Naive thymus-derived CD4-positive, alpha-beta T cell (primary cell): ENCODE data around the gene INVS. TPM values are rescaled to one million over a fixed set of nuclear protein-coding genes. Genes with fewer than 3 reads are reported as not detected.

ENCODE experiments used
- ATAC-seq: fragments of 150-1000 bp; cut with Tn5 transposase; 2 replicates; pipeline ENCODE4 v1.10.0; 2021; ENCODE audit warnings: mild to moderate bottlenecking, moderate library complexity
- CTCF ChIA-PET: fragments of 350-600 bp; sonication (Branson Sonifier 250); formaldehyde crosslinking; loops from one replicate; lab custom pipeline; 2021; ENCODE audit warnings: antibody characterized with exemption; lab: Charles Lee
- POLR2A ChIA-PET: fragments of 350-600 bp; sonication (Branson Sonifier 250); formaldehyde crosslinking; loops from one replicate; lab custom pipeline; 2021; ENCODE audit warnings: antibody characterized with exemption, inconsistent platforms; lab: Charles Lee
- DNase-seq, 9 donors: peaks; one replicate each; pipeline versions ENCODE4 v3.0.0 to v3.0.0-alpha.2; 2020 to 2022; ENCODE audit warnings: mixed read lengths in 1 of 9
- H3K27ac ChIP-seq: one replicate; pipeline ENCODE4 v1.7.0; 2013; ENCODE audit warnings: mild to moderate bottlenecking, low read depth, low read length, moderate library complexity
- H3K27me3 ChIP-seq, 2 donors: one replicate each; pipeline ENCODE4 v1.7.0; 2013; ENCODE audit warnings: low read length in 2 of 2, mild to moderate bottlenecking in 2 of 2, moderate library complexity in 2 of 2; ENCODE audit not compliant: control insufficient read depth in 2 of 2, insufficient read depth in 2 of 2
- H3K36me3 ChIP-seq, 3 experiments: 1 replicate in 2 of 3; 2 replicates in 1 of 3; pipeline ENCODE4 v1.7.0; 2013; ENCODE audit warnings: low read length in 3 of 3, mild to moderate bottlenecking in 3 of 3, moderate library complexity in 1 of 3; ENCODE audit not compliant: insufficient read depth in 3 of 3, control insufficient read depth in 2 of 3
- H3K4me1 ChIP-seq, 2 donors: one replicate each; pipeline ENCODE4 v1.7.0; 2013; ENCODE audit warnings: low read length in 2 of 2, mild to moderate bottlenecking in 2 of 2, moderate library complexity in 1 of 2; ENCODE audit not compliant: control insufficient read depth in 2 of 2, insufficient read depth in 2 of 2
- H3K4me3 ChIP-seq: 2 replicates; pipeline ENCODE4 v1.7.0; 2013; ENCODE audit warnings: mild to moderate bottlenecking, low read length
- H3K9me3 ChIP-seq, 3 experiments: 1 replicate in 2 of 3; 2 replicates in 1 of 3; pipeline ENCODE4 v1.7.0; 2013; ENCODE audit warnings: low read length in 3 of 3; ENCODE audit not compliant: control insufficient read depth in 2 of 3
- H3K27ac Mint-ChIP-seq, 9 donors: one replicate each; pipeline ENCODE4 v1.8.0; 2020 to 2022; ENCODE audit warnings: mixed read lengths in 9 of 9, mild to moderate bottlenecking in 8 of 9, moderate library complexity in 5 of 9, inconsistent platforms in 2 of 9
- H3K27me3 Mint-ChIP-seq, 5 donors: one replicate each; pipeline ENCODE4 v1.8.0; 2021 to 2022; ENCODE audit warnings: mixed read lengths in 5 of 5, mild to moderate bottlenecking in 1 of 5
- H3K36me3 Mint-ChIP-seq, 5 donors: one replicate each; pipeline ENCODE4 v1.8.0; 2020 to 2022; ENCODE audit warnings: mixed read lengths in 5 of 5, mild to moderate bottlenecking in 3 of 5, inconsistent platforms in 1 of 5
- H3K4me1 Mint-ChIP-seq, 7 donors: one replicate each; pipeline ENCODE4 v1.8.0; 2020 to 2022; ENCODE audit warnings: mixed read lengths in 7 of 7, mild to moderate bottlenecking in 3 of 7, inconsistent platforms in 1 of 7
- H3K4me3 Mint-ChIP-seq, 10 donors: one replicate each; pipeline ENCODE4 v1.8.0; 2020 to 2022; ENCODE audit warnings: mild to moderate bottlenecking in 10 of 10, mixed read lengths in 10 of 10, moderate library complexity in 6 of 10, inconsistent platforms in 2 of 10
- H3K9me3 Mint-ChIP-seq, 11 donors: one replicate each; pipeline ENCODE4 v1.8.0; 2020 to 2022; ENCODE audit warnings: mixed read lengths in 11 of 11, mild to moderate bottlenecking in 4 of 11, inconsistent platforms in 1 of 11, moderate library complexity in 1 of 11
- intact Hi-C, 2 donors: fragments of 100-400 bp; cut with micrococcal nuclease; formaldehyde crosslinking; loops; one replicate each; pipeline ENCODE4 v1.15.1; 2023
- polyA plus RNA-seq, 2 donors: library from polyadenylated mRNA; unstranded; fragments of 300-500 nt; fragmentation: Illumina TruSeq; gene quantifications; one replicate each; pipeline ENCODE4 v1.2.3, GENCODE V29; 2021
- total RNA-seq, 6 experiments: library from RNA in 5 of 6; stranded (reverse) in 5 of 6; gene quantifications; 1 replicate in 5 of 6; 2 replicates in 1 of 6; pipeline ENCODE4 v1.2.3 and lab custom pipeline; 2021 to 2026

INVS gene
- total RNA-seq (10 to 100 TPM; 15.0 to 20.8 (median 20.6) TPM), polyA plus RNA-seq (10 to 100 TPM in 1 of 2 donors, 1 to 10 TPM in 1; 6.2 to 10.2 TPM), total RNA-seq (lab: John Stamatoyannopoulos, UW) (36.9 reads per million, percentile 64 among the genes with 10 or more reads in this experiment)

- Histone ChIP-seq H3K27me3 (no peaks in the 10 kb centered on the region), H3K9me3 (no peaks in the 10 kb centered on the region), H3K4me3 (peak within 1 kb of the TSS; percentile 93), H3K27ac (peak within 1 kb of the TSS; percentile 89), H3K36me3 (peaks cover 0 to 10% (median 7%) of the 10 kb centered on the region in 3 experiments), H3K4me1 (peaks cover 18 to 25% of the 10 kb centered on the region in 2 donors)
- POLR2A ChIA-PET = interaction anchor here (0.7 kb wide), 3 partner anchors 14 to 1471 kb away, joined by 3 read pairs; no protein-coding TSS in a partner anchor
- Mint-ChIP-seq H3K27me3 (no peaks in the 10 kb centered on the region), H3K36me3 (peaks cover 0 to 15% (median 1%) of the 10 kb centered on the region in 5 donors), H3K4me3 (peak within 1 kb of the TSS; percentile 94 to 100 (median 98)), H3K9me3 (no peaks in the 10 kb centered on the region), H3K4me1 (peaks cover 26 to 53% (median 43%) of the 10 kb centered on the region in 7 donors), H3K27ac (peak within 1 kb of the TSS; percentile 84 to 99 (median 97))
- ATAC-seq (peak; percentile 99), DNase-seq (peak; percentile 82 to 98 (median 94))
- intact Hi-C loops = loop anchor here (1.0 to 5.0 kb wide), 12 partner anchors 70 to 1434 kb away; partner anchors contain the start of genes SEC61B (in 2 of the 2), MRPL50 (in 1 of the 2), RNF20 (in 1 of the 2) and STX17 (in 1 of the 2)
- CTCF ChIA-PET = no interaction called here
Measured at GRCh38 chr9:100098887-100099721, at the start of gene INVS, which contains the start of gene ERP44. INVS (plus strand) TSS chr9:100099243; CDS start chr9:100104522, 5,279 bp downstream. ERP44 (minus strand) TSS chr9:100099000; CDS start chr9:100098840, 160 bp downstream.

- ATAC-seq (no peak), DNase-seq (no peak)
- Mint-ChIP-seq H3K27ac (no peak overlapping the region), H3K4me3 (no peak overlapping the region), H3K9me3 (no peaks in the 10 kb centered on the region), H3K4me1 (peaks cover 0 to 39% (median 21%) of the 10 kb centered on the region in 7 donors), H3K27me3 (no peaks in the 10 kb centered on the region), H3K36me3 (peaks cover 9 to 56% (median 27%) of the 10 kb centered on the region in 5 donors)
- no peaks in the 10 kb centered on the region for H3K27me3 ChIP-seq
- CTCF ChIA-PET = interaction anchor here (0.6 kb wide), 1 partner anchor 177 kb away, joined by 4 read pairs; no protein-coding TSS in a partner anchor
- no peaks in the 10 kb centered on the region for H3K9me3 ChIP-seq
- no peak overlapping the region for H3K4me3 ChIP-seq
- no peaks in the 10 kb centered on the region for H3K4me1 ChIP-seq
- H3K36me3 ChIP-seq = peaks cover 0 to 22% (median 0%) of the 10 kb centered on the region in 3 experiments
- H3K27ac ChIP-seq = no peak overlapping the region
- POLR2A ChIA-PET = interaction anchor here (0.7 kb wide), 1 partner anchor 818 kb away, joined by 4 read pairs; no protein-coding TSS in a partner anchor
- intact Hi-C loops = no loop called here
Measured at GRCh38 chr9:100049551-100049950, 49.5 kb upstream of the INVS start.

- no peaks in the 10 kb centered on the region for H3K27me3 Mint-ChIP-seq
- Histone ChIP-seq H3K4me1 (no peaks in the 10 kb centered on the region), H3K27ac (no peak overlapping the region), H3K36me3 (peaks cover 0 to 23% (median 0%) of the 10 kb centered on the region in 3 experiments), H3K27me3 (no peaks in the 10 kb centered on the region), H3K9me3 (no peaks in the 10 kb centered on the region), H3K4me3 (no peak overlapping the region)
- intact Hi-C loops = loop anchor here in 1 of 2 donors (10.0 kb wide), 1 partner anchor 52 kb away; no protein-coding TSS in a partner anchor
- CTCF ChIA-PET = no interaction called here
- peaks cover 4 to 48% (median 14%) of the 10 kb centered on the region in 5 donors for H3K36me3 Mint-ChIP-seq
- H3K4me1 Mint-ChIP-seq = peaks cover 0 to 39% (median 10%) of the 10 kb centered on the region in 7 donors
- no peak overlapping the region for H3K4me3 Mint-ChIP-seq
- H3K27ac Mint-ChIP-seq = peak overlapping the region in 2 of 9 donors; percentile 38 to 55
- DNase-seq = no peak
- no peaks in the 10 kb centered on the region for H3K9me3 Mint-ChIP-seq
- no peak for ATAC-seq
- POLR2A ChIA-PET = no interaction called here
Measured at GRCh38 chr9:100052375-100052774, 46.7 kb upstream of the INVS start.

- H3K9me3 ChIP-seq = no peaks in the 10 kb centered on the region
- ChIA-PET POLR2A (no interaction called here), CTCF (no interaction called here)
- Mint-ChIP-seq H3K4me1 (peaks cover 0 to 25% (median 6%) of the 10 kb centered on the region in 7 donors), H3K27me3 (no peaks in the 10 kb centered on the region), H3K36me3 (peaks cover under 1 to 28% (median 15%) of the 10 kb centered on the region in 5 donors), H3K4me3 (no peak overlapping the region), H3K9me3 (no peaks in the 10 kb centered on the region), H3K27ac (peak overlapping the region in 1 of 9 donors; percentile 0)
- no peaks in the 10 kb centered on the region for H3K27me3 ChIP-seq
- intact Hi-C loops = loop anchor here in 1 of 2 donors (10.0 kb wide), 1 partner anchor 48 kb away; no protein-coding TSS in a partner anchor
- H3K36me3 ChIP-seq = peaks cover 0 to 33% (median 0%) of the 10 kb centered on the region in 3 experiments
- ATAC-seq (no peak), DNase-seq (no peak)
- H3K4me3 ChIP-seq = no peak overlapping the region
- H3K4me1 ChIP-seq = no peaks in the 10 kb centered on the region
- no peak overlapping the region for H3K27ac ChIP-seq
Measured at GRCh38 chr9:100056561-100056960, 42.5 kb upstream of the INVS start.

- ChIA-PET CTCF (no interaction called here), POLR2A (no interaction called here)
- peaks cover 0 to 29% (median 0%) of the 10 kb centered on the region in 3 experiments for H3K36me3 ChIP-seq
- H3K36me3 Mint-ChIP-seq = peaks cover 0 to 22% (median 11%) of the 10 kb centered on the region in 5 donors
- no peak overlapping the region for H3K4me3 ChIP-seq
- H3K27ac ChIP-seq = no peak overlapping the region
- no peak overlapping the region for H3K4me3 Mint-ChIP-seq
- no peaks in the 10 kb centered on the region for H3K9me3 ChIP-seq
- no peak for DNase-seq
- peak overlapping the region in 2 of 9 donors; percentile 0 to 79 for H3K27ac Mint-ChIP-seq
- no peaks in the 10 kb centered on the region for H3K4me1 ChIP-seq
- H3K27me3 ChIP-seq = no peaks in the 10 kb centered on the region
- peaks cover 0 to 19% (median 10%) of the 10 kb centered on the region in 7 donors for H3K4me1 Mint-ChIP-seq
- H3K27me3 Mint-ChIP-seq = no peaks in the 10 kb centered on the region
- intact Hi-C loops = loop anchor here in 1 of 2 donors (10.0 kb wide), 1 partner anchor 47 kb away; no protein-coding TSS in a partner anchor
- ATAC-seq = no peak
- no peaks in the 10 kb centered on the region for H3K9me3 Mint-ChIP-seq
Measured at GRCh38 chr9:100057624-100058023, 41.4 kb upstream of the INVS start.
